ENCODE measurements around the gene MAP4K4.
"Not testable (repeated sequence)": the region's sequence is repeated elsewhere in the genome, so short reads cannot be mapped to it uniquely, and the experiment has no call there.

MAP4K4 gene

GRCh38 chr2:101740555-101740964 lies 43.1 kb downstream of the MAP4K4 start:
- in situ Hi-C loops (cut with MboI; ENCODE audit: low sequenced_read_pairs) = no loop called here

GRCh38 chr2:101741775-101742520 lies 44.4 kb downstream of the MAP4K4 start:
- in situ Hi-C loops (cut with MboI; ENCODE audit: low sequenced_read_pairs) = no loop called here

- in situ Hi-C loops (cut with MboI; ENCODE audit: low sequenced_read_pairs) = no loop called here
These were observed 45.0 kb downstream of the MAP4K4 start for GRCh38 chr2:101742547-101742946.

GRCh38 chr2:101743288-101743687 lies 45.8 kb downstream of the MAP4K4 start:
- in situ Hi-C loops (cut with MboI; ENCODE audit: low sequenced_read_pairs) = no loop called here

- in situ Hi-C loops (cut with MboI; ENCODE audit: low sequenced_read_pairs) = no loop called here
These were observed 47.3 kb downstream of the MAP4K4 start for GRCh38 chr2:101744832-101745231.

- in situ Hi-C loops (cut with MboI; ENCODE audit: low sequenced_read_pairs) = no loop called here
These were observed 48.5 kb downstream of the MAP4K4 start for GRCh38 chr2:101745711-101746694.

- in situ Hi-C loops (cut with MboI; ENCODE audit: low sequenced_read_pairs) = no loop called here
These were observed 50.5 kb downstream of the MAP4K4 start for GRCh38 chr2:101748000-101748399.

- in situ Hi-C loops (cut with MboI; ENCODE audit: low sequenced_read_pairs) = not testable (repeated sequence)
These were observed 51.0 kb downstream of the MAP4K4 start for GRCh38 chr2:101748462-101748861.

- in situ Hi-C loops (cut with MboI; ENCODE audit: low sequenced_read_pairs) = no loop called here
These were observed 53.2 kb downstream of the MAP4K4 start for GRCh38 chr2:101750688-101751087.

- in situ Hi-C loops (cut with MboI; ENCODE audit: low sequenced_read_pairs) = no loop called here
These were observed 53.8 kb downstream of the MAP4K4 start for GRCh38 chr2:101751276-101751815.

- in situ Hi-C loops (cut with MboI; ENCODE audit: low sequenced_read_pairs) = no loop called here
These were observed 54.5 kb downstream of the MAP4K4 start for GRCh38 chr2:101751875-101752619.

- in situ Hi-C loops (cut with MboI; ENCODE audit: low sequenced_read_pairs) = no loop called here
These were observed 55.5 kb downstream of the MAP4K4 start for GRCh38 chr2:101752716-101753616.

- in situ Hi-C loops (cut with MboI; ENCODE audit: low sequenced_read_pairs) = no loop called here
These were observed 56.4 kb downstream of the MAP4K4 start for GRCh38 chr2:101753720-101754490.

- in situ Hi-C loops (cut with MboI; ENCODE audit: low sequenced_read_pairs) = no loop called here
These were observed 57.1 kb downstream of the MAP4K4 start for GRCh38 chr2:101754618-101755017.

GRCh38 chr2:101756266-101756665 lies 58.8 kb downstream of the MAP4K4 start:
- in situ Hi-C loops (cut with MboI; ENCODE audit: low sequenced_read_pairs) = no loop called here

GRCh38 chr2:101758001-101758400 lies 60.5 kb downstream of the MAP4K4 start:
- in situ Hi-C loops (cut with MboI; ENCODE audit: low sequenced_read_pairs) = no loop called here

GRCh38 chr2:101759162-101759561 lies 61.7 kb downstream of the MAP4K4 start:
- in situ Hi-C loops (cut with MboI; ENCODE audit: low sequenced_read_pairs) = no loop called here

- in situ Hi-C loops (cut with MboI; ENCODE audit: low sequenced_read_pairs) = no loop called here
These were observed 65.1 kb downstream of the MAP4K4 start for GRCh38 chr2:101762451-101763171.

Measured in HL-60/S4 (cell line).